Ramos (cell line): ENCODE results near the gene SLC16A5.
"Not testable (repeated sequence)": the region's sequence is repeated elsewhere in the genome, so short reads cannot be mapped to it uniquely, and the experiment has no call there.

ENCODE experiments used
- in situ Hi-C: fragments of 300-500 bp; cut with MboI; formaldehyde crosslinking; loops from one replicate; pipeline ENCODE4 v1.14.3; 2022; ENCODE audit warnings: low sequenced_read_pairs; ENCODE audit not compliant: unreplicated experiment

SLC16A5 gene, protein sequence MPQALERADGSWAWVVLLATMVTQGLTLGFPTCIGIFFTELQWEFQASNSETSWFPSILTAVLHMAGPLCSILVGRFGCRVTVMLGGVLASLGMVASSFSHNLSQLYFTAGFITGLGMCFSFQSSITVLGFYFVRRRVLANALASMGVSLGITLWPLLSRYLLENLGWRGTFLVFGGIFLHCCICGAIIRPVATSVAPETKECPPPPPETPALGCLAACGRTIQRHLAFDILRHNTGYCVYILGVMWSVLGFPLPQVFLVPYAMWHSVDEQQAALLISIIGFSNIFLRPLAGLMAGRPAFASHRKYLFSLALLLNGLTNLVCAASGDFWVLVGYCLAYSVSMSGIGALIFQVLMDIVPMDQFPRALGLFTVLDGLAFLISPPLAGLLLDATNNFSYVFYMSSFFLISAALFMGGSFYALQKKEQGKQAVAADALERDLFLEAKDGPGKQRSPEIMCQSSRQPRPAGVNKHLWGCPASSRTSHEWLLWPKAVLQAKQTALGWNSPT

DNA sequence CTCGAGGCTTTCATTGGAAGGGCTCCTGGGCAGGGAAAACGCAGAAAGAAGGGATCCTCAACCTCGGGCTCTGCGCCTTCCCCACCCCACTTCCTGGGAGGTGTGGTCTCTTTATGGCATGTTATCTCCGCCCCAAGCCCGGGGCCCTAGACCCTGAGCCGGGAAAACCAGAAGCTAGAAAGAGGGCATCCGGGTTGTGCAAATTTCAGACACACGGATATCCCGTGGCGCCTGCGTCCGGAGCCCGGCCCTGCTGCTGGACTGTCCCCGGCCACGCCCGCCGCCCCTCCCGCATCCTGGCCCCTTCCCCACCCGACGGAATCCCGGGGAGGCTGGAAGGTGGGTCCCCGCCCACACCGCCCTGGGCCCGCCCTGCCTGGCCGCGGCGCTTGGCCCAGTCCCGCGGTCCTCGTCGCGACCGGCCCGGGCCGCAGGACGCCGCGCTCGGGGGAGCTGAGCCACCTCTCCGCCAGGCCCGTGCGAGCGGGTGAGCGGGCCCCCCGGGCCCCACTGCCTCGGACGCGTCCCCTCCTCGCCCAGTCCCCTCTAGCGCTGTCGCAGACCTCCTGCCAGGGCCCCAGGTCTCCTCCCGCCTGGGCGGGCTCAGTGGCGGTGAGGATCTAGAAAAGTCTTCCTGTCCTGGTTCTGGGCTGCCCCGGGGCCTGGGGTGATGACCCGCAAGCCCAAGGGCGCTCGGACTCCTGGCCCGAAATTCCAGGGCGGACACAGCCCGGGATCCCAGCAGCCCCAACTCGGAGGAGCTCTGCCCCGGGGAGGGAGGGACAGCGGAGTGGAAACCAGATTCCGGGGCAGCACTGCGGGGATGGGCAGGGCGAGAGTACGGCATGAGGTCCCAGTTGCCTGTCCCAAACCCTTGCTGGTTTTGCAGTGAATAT, at the start of gene SLC16A5:
Gene SLC16A5, plus strand, starts transcription at position 397 of the 896 bp plus-strand sequence. CDS start 5,683 bp downstream, outside the sequence.
- in situ Hi-C loops: no loop called here

DNA sequence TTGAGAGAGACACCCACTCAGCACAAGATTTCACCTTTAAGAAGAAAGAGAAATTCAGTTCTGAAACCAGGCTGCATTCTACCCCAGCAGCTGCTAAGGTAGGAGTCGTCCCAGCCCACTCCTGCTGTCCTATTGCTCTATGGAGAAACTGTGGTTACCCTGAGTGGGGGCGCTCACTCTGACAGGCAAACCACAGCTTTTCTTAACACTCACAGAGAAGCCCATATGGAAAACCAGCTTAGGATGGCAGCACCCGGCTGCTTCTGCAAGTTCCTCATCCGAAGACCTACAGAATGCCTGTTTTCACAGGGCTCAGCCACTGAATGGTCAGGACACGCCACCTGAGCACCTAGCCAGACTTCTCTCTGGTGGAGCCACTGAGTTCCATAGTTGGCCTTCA, 48.5 kb upstream of the SLC16A5 start:
- in situ Hi-C loops: no loop called here

DNA sequence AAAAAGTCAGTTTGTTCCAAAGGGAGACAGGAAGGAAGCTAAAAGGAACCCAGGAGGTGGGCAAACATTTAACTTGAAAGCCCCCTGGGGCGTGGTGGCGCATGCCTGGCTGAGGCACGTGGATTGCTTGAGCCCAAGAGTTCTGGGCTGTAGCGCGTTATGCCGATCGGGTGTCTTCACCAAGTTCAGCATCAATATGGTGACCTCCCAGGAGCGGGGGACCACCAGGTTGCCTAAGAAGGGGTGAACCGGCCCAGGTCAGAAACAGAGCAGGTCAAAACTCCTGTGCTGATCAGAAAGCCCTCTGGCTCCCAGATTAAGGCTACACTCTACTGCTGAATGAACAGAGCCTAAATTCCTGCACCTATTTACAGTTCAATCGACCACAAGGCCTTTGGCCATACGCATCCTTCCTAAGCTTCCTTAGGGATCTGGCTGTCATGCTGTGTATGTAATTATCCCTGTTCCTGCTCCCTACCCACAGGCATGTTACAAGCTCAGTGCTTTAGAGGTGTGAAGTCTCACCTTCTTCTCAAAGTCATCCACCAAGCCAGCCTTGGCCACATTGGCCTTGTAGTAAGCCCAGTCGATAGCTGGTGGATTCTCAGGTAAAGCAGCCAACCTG, 46.0 kb upstream of the SLC16A5 start:
- in situ Hi-C loops: no loop called here

GRCh38 chr17:75043789-75044188, 44.0 kb upstream of the SLC16A5 start:
- in situ Hi-C loops: not testable (repeated sequence)

DNA sequence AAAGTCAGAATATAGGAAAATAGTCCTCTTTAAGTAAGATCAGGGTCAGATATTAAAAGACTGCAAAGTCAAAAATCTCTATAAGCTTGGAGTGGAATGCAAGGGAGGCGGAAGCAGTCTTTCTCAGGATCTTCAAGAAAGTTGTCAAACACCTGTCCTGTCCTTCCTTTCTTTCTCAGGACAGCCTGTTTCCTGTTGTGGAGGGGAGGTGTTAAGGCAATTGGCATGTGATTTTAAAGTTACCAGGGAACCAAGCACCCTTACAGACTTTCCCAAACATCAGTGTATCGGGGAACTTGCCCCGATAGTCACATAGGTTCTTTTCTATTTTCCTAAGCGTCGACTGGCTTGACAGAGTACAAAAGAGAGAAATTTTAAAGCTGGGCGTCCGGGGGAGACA, 43.0 kb upstream of the SLC16A5 start:
- in situ Hi-C loops: no loop called here

DNA sequence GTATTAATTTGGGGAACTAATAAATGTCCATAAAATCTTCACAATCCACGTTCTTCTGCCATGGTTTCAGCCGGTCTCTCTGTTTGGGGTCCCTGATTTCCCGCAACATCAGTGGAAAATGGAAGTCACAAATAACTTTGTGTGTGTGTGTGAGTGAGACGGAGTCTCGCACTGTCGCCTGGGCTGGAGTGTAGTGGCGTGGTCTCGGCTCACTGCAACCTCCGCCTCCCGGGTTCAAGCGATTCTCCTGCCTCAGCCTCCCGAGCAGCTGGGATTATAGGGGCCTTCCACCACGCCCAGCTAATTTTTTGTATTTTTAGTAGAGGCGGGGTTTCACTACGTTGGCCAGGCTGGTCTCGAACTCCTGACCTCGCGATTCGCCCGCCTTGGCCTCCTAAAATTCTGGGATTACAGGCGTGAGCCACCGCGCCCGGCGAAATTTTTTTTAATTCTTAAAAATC, 41.8 kb upstream of the SLC16A5 start:
- in situ Hi-C loops: not testable (repeated sequence)

- in situ Hi-C loops: no loop called here
Observed at GRCh38 chr17:75046407-75047289, 41.1 kb upstream of the SLC16A5 start, which contains the start of the genes ATP5PD and KCTD2. Gene ATP5PD, minus strand, starts transcription at chr17:75046969. Its CDS starts 4,319 bp downstream, at chr17:75042650. Gene KCTD2, plus strand, starts transcription at chr17:75047225. Its CDS starts 26 bp downstream, at chr17:75047251.

DNA sequence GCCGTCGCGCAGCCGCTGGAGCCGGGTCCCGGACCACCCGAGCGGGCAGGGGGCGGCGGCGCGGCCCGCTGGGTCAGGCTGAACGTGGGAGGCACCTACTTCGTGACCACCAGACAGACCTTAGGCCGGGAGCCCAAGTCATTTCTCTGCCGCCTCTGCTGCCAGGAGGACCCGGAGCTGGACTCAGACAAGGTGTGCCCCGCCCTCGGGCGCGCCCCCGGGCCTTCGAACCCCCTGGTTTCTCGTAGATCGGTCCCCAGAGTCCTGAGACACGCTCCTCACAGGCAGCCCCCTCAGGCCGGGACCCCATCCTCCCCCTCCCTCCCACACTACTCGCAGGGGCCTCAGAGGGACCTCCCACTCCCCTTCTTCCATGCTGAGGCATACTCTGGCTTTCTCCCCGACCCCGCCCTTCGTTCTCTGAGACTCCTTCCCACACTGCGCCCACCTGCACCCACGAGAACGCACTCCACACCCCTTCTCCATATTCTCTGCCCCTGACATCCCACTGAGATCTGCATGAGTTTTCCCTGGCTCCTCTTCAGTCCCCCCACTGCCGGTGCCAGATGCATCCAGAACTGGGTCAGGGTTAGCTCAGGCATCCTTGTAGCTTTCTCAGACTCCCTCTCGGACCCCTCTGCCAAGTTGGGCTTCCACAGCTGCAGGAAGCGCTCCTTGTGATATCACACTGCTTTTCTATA, 40.2 kb upstream of the SLC16A5 start:
- in situ Hi-C loops: no loop called here

- in situ Hi-C loops: no loop called here
Observed at GRCh38 chr17:75048249-75048878, 39.4 kb upstream of the SLC16A5 start.

- in situ Hi-C loops: no loop called here
Observed at GRCh38 chr17:75049057-75049456, 38.7 kb upstream of the SLC16A5 start.

- in situ Hi-C loops: no loop called here
Observed at GRCh38 chr17:75049706-75050105, 38.0 kb upstream of the SLC16A5 start.

DNA sequence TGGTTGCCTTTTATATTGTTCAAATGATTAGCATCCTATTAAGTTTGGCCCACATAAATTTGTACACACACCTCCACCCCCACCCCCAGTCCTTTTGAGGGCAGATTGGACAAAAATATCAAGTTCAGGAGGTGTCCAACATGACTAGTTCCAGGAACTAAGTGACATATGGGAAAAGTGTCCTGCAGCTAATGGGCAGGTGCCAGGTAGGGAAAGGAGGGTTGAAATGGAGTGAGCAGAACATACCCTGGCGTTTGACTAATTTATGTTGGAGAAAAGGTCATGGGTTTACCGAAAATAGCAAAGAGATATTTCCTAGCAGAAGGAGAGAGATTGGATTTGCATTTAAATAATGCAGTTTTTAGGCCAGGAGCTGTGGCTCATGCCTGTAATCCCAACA, 35.8 kb upstream of the SLC16A5 start:
- in situ Hi-C loops: no loop called here

- in situ Hi-C loops: no loop called here
Observed at GRCh38 chr17:75059369-75060345, 28.1 kb upstream of the SLC16A5 start.

DNA sequence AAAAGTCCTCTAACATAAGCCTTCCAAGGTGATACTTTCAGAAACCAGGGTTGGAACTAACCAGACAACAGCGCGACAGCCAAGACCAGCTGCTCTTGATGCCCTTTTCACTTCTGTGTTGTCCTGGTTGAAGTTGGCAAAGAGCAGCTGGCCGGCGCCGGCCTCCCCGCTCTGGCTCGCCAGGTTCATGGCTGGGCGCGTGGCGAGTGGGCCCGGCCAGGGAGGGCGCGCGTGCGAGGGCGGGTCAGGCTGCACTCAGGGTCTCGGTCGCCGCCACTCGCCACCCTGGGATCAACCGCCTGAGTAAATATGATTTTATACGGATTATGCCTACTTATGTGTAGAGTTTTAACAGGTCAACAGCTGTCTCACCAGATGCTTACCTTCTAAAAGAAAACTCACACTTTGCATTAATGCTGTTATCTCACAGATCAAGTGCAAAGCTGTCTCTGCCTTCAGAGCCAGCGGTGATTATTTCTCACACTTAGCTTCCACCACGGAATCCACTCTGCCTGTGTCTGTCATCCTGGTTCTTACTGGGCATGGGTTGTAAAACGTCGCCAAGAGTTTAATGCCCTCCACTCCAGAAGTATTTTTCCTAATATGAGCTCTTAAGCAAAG, 27.2 kb upstream of the SLC16A5 start:
- in situ Hi-C loops: no loop called here

GRCh38 chr17:75061055-75061438, 26.7 kb upstream of the SLC16A5 start:
- in situ Hi-C loops: no loop called here

DNA sequence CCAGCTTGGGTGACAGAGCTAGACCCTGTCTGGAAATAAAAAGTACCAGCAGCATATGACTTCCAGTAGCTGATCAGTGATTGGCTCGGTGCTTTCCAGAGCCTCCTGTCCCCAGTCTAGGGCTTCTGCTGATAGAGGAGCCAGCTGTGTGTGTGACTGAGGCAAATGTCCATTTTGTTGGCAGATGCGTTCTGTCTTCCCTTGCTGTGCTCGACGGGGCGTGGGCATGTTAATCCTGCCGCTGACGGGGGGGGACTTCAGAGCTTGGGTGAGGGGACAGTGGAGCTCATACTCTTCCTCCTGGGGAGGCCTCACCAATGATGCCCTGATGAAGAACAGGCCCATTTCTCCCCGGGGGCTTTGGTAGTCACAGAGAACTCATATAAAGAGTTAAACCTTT, 26.1 kb upstream of the SLC16A5 start:
- in situ Hi-C loops: no loop called here

- in situ Hi-C loops: no loop called here
Observed at GRCh38 chr17:75063201-75063600, 24.6 kb upstream of the SLC16A5 start.
